Stimulated activated CD4-positive, alpha-beta T cell treated with anti-CD3 and anti-CD28 coated beads, TNF-alpha, amount 100 ng/mL, for 24 hours (primary cell): ENCODE data around the gene RNF169.
"Not testable (repeated sequence)": the region's sequence is repeated elsewhere in the genome, so short reads cannot be mapped to it uniquely, and the experiment has no call there.

Source experiments
- DNase-seq, 3 experiments: peaks; one replicate each; pipeline ENCODE4 v3.0.0-alpha.2; 2020; ENCODE audit warnings: low read depth in 3 of 3

Gene RNF169

GRCh38 chr11:74726547-74727182 lies 22.0 kb upstream of the RNF169 start:
- DNase-seq = peak in 2 of 3 experiments; percentile 32 to 55

- DNase-seq = no peak
Measured at GRCh38 chr11:74729397-74729796, 19.3 kb upstream of the RNF169 start.

GRCh38 chr11:74730571-74731260 lies 17.9 kb upstream of the RNF169 start:
- DNase-seq = no peak

- DNase-seq = no peak
Measured at GRCh38 chr11:74731301-74732094, 17.2 kb upstream of the RNF169 start, which contains the start of gene CHRDL2. Gene CHRDL2, minus strand, starts transcription at chr11:74731426. Its CDS starts 538 bp downstream, at chr11:74730888.

- DNase-seq = no peak
Measured at GRCh38 chr11:74734559-74734925, 14.1 kb upstream of the RNF169 start.

GRCh38 chr11:74735365-74735928 lies 13.2 kb upstream of the RNF169 start:
- no peak for DNase-seq

GRCh38 chr11:74736031-74736430 lies 12.6 kb upstream of the RNF169 start:
- no peak for DNase-seq

- peak in 2 of 3 experiments; percentile 18 to 32 for DNase-seq
Measured at GRCh38 chr11:74739546-74740270, 8.9 kb upstream of the RNF169 start.

GRCh38 chr11:74742070-74742469 lies 6.6 kb upstream of the RNF169 start:
- DNase-seq = no peak

GRCh38 chr11:74743640-74744039 lies 5.0 kb upstream of the RNF169 start:
- DNase-seq = no peak

GRCh38 chr11:74744277-74744676 lies 4.4 kb upstream of the RNF169 start:
- no peak for DNase-seq

GRCh38 chr11:74746868-74747267 lies 1.8 kb upstream of the RNF169 start:
- no peak for DNase-seq

GRCh38 chr11:74749127-74749964 lies 697 bp downstream of the RNF169 start:
- peak in 1 of 3 experiments; percentile 41 for DNase-seq

- DNase-seq = no peak
Measured at GRCh38 chr11:74749965-74750296, 1.3 kb downstream of the RNF169 start.

GRCh38 chr11:74750598-74750997 lies 1.9 kb downstream of the RNF169 start:
- DNase-seq = not testable (repeated sequence)

GRCh38 chr11:74751303-74751702 lies 2.7 kb downstream of the RNF169 start:
- no peak for DNase-seq

- no peak for DNase-seq
Measured at GRCh38 chr11:74754507-74755252, 6.0 kb downstream of the RNF169 start.

GRCh38 chr11:74755395-74755995 lies 6.8 kb downstream of the RNF169 start:
- no peak for DNase-seq

- no peak for DNase-seq
Measured at GRCh38 chr11:74756571-74756970, 7.9 kb downstream of the RNF169 start.

GRCh38 chr11:74766905-74767304 lies 18.3 kb downstream of the RNF169 start:
- DNase-seq = no peak
